Left ventricle myocardium inferior (tissue), 1 donor: ENCODE data around the gene RAB8B. TPM values are rescaled to one million over a fixed set of nuclear protein-coding genes. Genes with fewer than 3 reads are reported as not detected.

ENCODE experiments used
- DNase-seq: peaks from one replicate; pipeline ENCODE4 v3.0.0-alpha.2; 2020
- H3K27ac ChIP-seq: fragments of 200-600 bp; replicated peaks from 2 replicates; pipeline ENCODE4 v1.8.0; 2021
- H3K27me3 ChIP-seq: fragments of 200-600 bp; 2 replicates; pipeline ENCODE4 v1.8.0; 2021; ENCODE audit warnings: low read depth
- H3K36me3 ChIP-seq: fragments of 200-600 bp; 2 replicates; pipeline ENCODE4 v1.8.0; 2021
- H3K4me1 ChIP-seq: fragments of 200-600 bp; 2 replicates; pipeline ENCODE4 v1.8.0; 2021
- H3K4me3 ChIP-seq: fragments of 200-600 bp; 2 replicates; pipeline ENCODE4 v1.8.0; 2021; ENCODE audit warnings: mild to moderate bottlenecking, moderate library complexity
- H3K9me3 ChIP-seq: fragments of 200-600 bp; replicated peaks from 2 replicates; pipeline ENCODE4 v1.8.0; 2021
- CTCF ChIP-seq: fragments of 200-600 bp; IDR thresholded peaks from 2 replicates; pipeline ENCODE4 v1.8.0; 2021; ENCODE audit warnings: antibody characterized with exemption, mild to moderate bottlenecking, borderline replicate concordance
- intact Hi-C: fragments of 100-400 bp; cut with micrococcal nuclease; formaldehyde crosslinking; loops from one replicate; pipeline ENCODE4 v1.11.0; 2022
- total RNA-seq: library from RNA; stranded (reverse); fragmentation: NEBNext Ultra II Directional; extraction: Animal tissue kit (Norgen Biotek cat#: 25700); gene quantifications from one replicate; pipeline ENCODE4 v1.2.1, GENCODE V29; 2021
- donor health status: DM: no; HTN: yes; CAD: no; lungs with severe emphysema.

RAB8B gene
- total RNA-seq, 1 donor from 2014 or later: 8.1 TPM

GRCh38 chr15:63219196-63219710, 29.8 kb downstream of the RAB8B start:
- no peak for TF ChIP-seq CTCF
- no peaks in the 10 kb centered on the region for H3K27me3 ChIP-seq
- intact Hi-C loops: no loop called here

GRCh38 chr15:63221346-63221745, 31.9 kb downstream of the RAB8B start:
- Histone ChIP-seq H3K4me3 (no peak overlapping the region), H3K27me3 (no peaks in the 10 kb centered on the region), H3K36me3 (no peaks in the 10 kb centered on the region), H3K27ac (peak overlapping the region; percentile 41), H3K9me3 (no peaks in the 10 kb centered on the region), H3K4me1 (peaks cover 47% of the 10 kb centered on the region)
- peak; percentile 29 for DNase-seq
- intact Hi-C loops: no loop called here
- no peak for TF ChIP-seq CTCF

More at GRCh38 chr15:63219196-63219710, 29.8 kb downstream of the RAB8B start:
- Histone ChIP-seq H3K27ac (peak overlapping the region; percentile 47), H3K9me3 (no peaks in the 10 kb centered on the region), H3K4me3 (no peak overlapping the region), H3K4me1 (peaks cover 47% of the 10 kb centered on the region), H3K36me3 (no peaks in the 10 kb centered on the region)
- no peak for DNase-seq

GRCh38 chr15:63223463-63223862, 34.1 kb downstream of the RAB8B start:
- no peaks in the 10 kb centered on the region for H3K27me3 ChIP-seq
- no peak for TF ChIP-seq CTCF
- no peaks in the 10 kb centered on the region for H3K36me3 ChIP-seq
- H3K27ac ChIP-seq: no peak overlapping the region
- intact Hi-C loops: no loop called here
- H3K4me1 ChIP-seq: peaks cover 47% of the 10 kb centered on the region
- no peak overlapping the region for H3K4me3 ChIP-seq
- DNase-seq: no peak
- H3K9me3 ChIP-seq: no peaks in the 10 kb centered on the region

GRCh38 chr15:63225381-63225780, 36.0 kb downstream of the RAB8B start:
- Histone ChIP-seq H3K27me3 (no peaks in the 10 kb centered on the region), H3K4me1 (peaks cover 32% of the 10 kb centered on the region), H3K9me3 (no peaks in the 10 kb centered on the region), H3K4me3 (no peak overlapping the region), H3K36me3 (no peaks in the 10 kb centered on the region), H3K27ac (no peak overlapping the region)
- intact Hi-C loops: no loop called here
- no peak for DNase-seq
- TF ChIP-seq CTCF: no peak

GRCh38 chr15:63226155-63226883, 36.9 kb downstream of the RAB8B start:
- intact Hi-C loops: no loop called here
- H3K9me3 ChIP-seq: no peaks in the 10 kb centered on the region
- no peak for DNase-seq
- no peaks in the 10 kb centered on the region for H3K36me3 ChIP-seq
- H3K4me1 ChIP-seq: peaks cover 23% of the 10 kb centered on the region
- no peak overlapping the region for H3K27ac ChIP-seq
- TF ChIP-seq CTCF: no peak
- no peak overlapping the region for H3K4me3 ChIP-seq
- no peaks in the 10 kb centered on the region for H3K27me3 ChIP-seq
